GM21619 (cell line): ENCODE results near the gene ATP9A.
"Not testable (repeated sequence)": the region's sequence is repeated elsewhere in the genome, so short reads cannot be mapped to it uniquely, and the experiment has no call there.

Experiments used
- ATAC-seq: cut with Tn5 transposase; IDR thresholded peaks from one replicate; pipeline ENCODE4 v1.9.1; 2021; ENCODE audit not compliant: unreplicated experiment

ATP9A gene

DNA sequence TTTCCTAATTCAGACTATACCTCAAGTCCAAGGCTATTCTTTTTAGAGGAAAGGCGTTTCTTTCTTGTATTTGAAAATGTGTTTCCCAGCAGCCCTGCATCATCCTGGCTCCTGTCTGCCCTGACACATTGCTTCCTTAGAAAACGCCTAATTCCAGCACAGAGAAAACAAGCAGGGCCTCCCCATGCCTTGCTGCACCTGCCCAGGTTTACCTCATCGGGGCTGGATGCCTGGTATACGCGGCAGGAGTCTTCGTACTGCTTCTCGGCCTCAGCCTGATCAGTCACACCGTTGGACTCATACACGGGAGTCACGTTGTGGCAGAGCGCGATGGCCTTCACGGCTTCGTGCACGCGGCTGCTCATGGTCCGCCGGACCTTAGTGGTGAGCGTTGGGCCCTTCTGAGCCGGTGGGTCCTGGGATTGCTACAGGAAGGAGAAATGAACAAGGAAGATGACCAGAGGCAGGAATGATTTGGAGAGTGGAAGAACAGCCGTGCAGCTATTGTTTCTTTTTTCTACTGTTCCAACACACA, 111.4 kb downstream of the ATP9A start:
- ATAC-seq, result no peak

GRCh38 chr20:51656089-51656488, 112.1 kb downstream of the ATP9A start:
- not testable (repeated sequence) for ATAC-seq

DNA sequence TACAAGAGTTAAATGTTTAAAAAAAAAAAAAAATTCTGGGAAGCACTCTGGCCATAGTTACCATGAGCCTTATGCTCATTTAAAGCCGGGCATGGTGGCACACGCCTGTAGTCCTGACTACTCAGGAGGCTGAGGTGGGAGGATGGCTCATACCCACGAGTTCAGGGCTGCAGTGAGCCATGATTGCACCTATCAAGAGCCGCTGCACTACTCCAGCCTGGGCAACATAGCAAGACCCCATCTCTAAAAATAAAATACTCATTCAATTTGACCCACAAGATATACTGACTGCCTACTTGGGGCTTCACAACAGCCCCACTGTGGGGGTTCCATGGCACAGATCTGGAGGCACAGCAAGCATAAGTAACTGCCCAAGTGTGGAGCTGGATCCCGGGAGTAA, 113.7 kb downstream of the ATP9A start:
- no peak for ATAC-seq

DNA sequence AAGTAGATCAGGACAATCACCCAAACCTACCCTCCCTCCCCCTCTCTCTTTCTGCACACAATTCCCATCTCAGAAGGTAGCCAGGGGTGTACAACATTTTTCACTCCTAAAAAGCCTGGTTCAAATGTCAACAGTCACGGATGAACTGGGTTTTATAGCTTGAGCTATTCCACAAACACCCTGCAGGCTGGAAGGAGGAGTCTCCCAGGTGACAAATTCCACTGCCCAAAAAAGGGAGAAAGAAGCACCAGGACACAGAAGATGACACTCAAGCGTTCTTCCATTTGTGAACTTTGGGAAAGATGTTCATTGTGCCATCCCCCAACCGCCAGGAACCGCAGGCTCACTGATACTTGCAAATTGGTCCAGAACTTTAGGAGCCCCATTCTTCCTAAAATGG, 114.1 kb downstream of the ATP9A start:
- ATAC-seq, result no peak

DNA sequence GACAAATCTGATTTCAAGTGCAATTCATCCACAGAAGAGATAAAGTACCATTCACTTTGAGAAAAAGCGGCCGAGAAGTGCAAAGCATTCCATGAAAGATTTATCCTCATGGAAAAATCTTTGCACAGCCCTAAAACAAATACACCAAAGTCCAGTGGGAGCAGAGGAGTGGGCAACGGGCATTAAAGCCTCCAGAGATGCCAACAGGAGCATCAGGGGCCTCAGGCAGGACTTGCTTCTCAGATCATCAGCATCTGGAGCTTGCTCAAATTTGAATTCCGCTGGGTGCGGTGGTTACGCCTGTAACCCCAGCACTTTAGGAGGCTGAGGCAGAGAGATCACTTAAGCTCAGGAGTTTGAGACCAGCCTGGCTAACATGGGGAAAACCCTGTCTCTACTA, 115.0 kb downstream of the ATP9A start:
- no peak for ATAC-seq

GRCh38 chr20:51651921-51652549, 116.2 kb downstream of the ATP9A start:
- no peak for ATAC-seq

GRCh38 chr20:51650685-51651134, 117.5 kb downstream of the ATP9A start:
- no peak for ATAC-seq

- ATAC-seq, result no peak
Measured at GRCh38 chr20:51648571-51648947, 119.6 kb downstream of the ATP9A start.

DNA sequence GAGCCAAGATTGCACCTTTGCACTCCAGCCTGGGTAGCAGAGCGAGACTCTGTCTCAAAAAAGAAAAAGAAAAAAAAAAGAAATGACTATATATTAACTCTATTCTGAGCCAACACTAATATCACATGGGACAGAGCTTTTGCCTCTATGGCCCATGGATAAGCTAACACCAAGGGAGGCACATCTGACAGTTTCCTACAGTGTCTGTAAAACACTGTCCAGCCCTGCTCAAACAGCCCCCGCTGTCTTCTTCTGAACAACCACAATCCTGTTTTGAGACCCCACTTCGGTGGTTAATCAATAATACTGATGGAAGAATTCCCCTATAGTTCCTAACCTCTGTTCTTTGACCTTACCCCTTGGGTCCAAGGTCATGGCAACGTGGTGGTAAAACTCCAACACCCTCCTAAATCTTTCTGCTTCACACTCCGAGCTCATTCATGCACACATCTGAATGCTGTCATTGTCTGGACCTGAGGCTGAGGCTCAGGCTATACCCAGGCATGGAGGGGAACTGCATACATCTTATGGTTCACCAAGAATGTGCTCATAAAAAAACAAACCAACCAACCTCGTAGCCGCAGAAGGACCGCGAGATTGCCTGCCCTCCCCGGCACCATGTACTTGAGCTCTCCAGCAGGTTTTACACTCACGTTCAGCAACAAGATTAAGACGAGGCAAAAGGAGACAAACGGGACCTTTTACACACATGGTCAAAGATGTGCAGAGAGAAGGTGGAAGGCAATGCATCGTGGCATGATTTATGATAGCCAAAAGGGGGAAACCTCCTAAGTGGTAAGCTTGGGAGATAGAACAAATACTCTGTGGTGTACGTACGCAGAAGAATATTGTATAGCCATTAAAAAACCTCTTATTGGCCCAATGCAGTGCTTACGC, 120.3 kb downstream of the ATP9A start:
- no peak for ATAC-seq

DNA sequence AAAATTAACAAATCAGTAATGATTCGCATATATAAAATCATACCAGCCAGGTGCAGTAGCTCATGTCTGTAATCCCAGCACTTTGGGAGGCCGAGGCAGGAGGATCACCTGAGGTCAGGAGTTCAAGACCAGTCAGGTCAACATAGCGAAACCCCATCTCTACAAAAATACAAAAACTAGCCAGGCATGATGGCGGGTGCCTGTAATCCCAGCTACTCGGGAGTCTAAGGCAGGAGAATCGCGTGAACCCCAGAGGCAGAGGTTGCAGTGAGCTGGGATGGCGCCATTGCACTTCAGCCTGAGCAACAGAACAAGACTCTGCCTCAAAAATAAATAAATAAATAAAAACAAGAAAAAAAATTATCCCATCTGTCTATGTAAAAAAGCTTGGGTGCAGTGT, 124.4 kb downstream of the ATP9A start:
- ATAC-seq, result not testable (repeated sequence)

- ATAC-seq, result no peak
Measured at GRCh38 chr20:51643390-51643789, 124.8 kb downstream of the ATP9A start.

- ATAC-seq, result no peak
Measured at GRCh38 chr20:51641866-51642265, 126.3 kb downstream of the ATP9A start.

DNA sequence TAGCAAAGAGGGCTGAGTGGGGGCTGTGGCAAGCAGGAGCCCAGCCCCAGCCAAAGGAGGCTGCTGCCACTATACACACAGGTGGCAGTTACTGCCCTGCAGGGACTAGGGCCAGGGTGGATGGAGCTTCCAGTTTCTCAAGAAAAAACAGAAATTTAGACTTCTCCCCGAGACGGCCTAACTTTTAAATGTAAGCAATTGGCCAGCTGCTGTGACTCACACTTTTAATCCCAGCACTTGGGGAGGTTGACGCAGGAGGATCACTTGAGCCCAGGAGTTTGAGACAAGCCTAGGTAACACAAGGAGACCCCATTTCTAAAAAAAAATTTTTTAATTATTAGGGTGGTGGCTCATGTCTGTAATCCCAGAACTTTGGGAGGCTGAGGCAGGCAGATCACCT, 127.4 kb downstream of the ATP9A start:
- ATAC-seq, result no peak

- ATAC-seq, result no peak
Measured at GRCh38 chr20:51639206-51639832, 128.9 kb downstream of the ATP9A start.

DNA sequence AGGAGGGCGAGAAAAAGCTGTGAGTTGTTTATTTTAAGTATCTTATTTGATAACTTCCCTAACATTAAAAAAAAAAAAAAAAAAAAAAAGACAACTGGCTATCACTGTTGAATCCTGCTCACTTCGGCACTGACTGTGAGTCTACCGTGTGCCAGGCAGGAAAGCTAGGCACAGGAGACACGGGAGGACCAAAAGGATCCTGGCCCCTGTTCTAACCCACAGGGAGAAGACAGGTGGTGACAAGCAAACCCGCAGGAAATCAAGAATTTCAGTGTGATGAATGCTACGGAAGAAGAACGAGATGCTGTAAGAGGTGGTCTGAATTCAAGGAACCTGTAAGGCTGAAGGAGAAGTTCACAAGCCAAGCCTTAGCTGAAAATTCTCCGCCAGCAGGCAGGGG, 130.9 kb downstream of the ATP9A start:
- no peak for ATAC-seq

DNA sequence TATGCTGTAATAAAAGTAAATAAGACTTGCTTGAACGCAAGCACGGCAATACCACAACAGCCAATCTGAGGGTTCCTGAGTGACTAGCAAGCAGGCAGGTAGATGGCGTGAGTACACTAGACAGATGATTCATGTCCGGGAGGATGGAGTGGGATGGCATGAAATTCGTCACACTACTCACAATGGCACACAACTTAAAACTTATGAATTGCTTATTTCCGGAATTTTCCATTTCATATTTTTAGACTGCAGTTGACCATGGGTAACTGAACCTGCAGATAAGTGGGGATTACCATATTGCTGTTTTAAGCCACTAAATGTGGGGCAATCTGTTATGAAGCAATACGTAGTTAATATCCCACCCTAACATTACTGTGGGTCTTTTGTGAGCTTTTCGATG, 132.1 kb downstream of the ATP9A start:
- ATAC-seq, result no peak

- no peak for ATAC-seq
Measured at GRCh38 chr20:51635680-51636079, 132.5 kb downstream of the ATP9A start.

DNA sequence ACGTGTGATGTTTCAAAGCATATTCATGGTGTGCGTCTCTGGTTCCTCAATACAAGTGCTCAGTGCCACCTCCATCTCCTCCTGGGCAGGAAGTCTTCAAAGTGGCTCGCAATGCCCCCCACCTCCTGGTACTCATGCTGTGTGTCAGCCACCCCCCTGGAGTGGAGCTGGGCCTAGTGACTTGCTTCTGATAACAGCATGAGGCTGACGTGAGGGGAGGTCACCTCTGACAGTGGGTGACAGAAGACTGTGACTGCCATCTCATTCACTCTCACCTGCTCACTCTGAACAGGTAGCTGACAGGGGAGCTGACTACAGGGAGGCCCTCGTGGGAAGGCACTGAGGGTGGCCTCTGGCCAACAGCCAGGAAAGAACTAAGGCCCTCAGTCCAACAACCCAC, 133.3 kb downstream of the ATP9A start:
- no peak for ATAC-seq

GRCh38 chr20:51634257-51634656, 133.9 kb downstream of the ATP9A start:
- ATAC-seq, result no peak

DNA sequence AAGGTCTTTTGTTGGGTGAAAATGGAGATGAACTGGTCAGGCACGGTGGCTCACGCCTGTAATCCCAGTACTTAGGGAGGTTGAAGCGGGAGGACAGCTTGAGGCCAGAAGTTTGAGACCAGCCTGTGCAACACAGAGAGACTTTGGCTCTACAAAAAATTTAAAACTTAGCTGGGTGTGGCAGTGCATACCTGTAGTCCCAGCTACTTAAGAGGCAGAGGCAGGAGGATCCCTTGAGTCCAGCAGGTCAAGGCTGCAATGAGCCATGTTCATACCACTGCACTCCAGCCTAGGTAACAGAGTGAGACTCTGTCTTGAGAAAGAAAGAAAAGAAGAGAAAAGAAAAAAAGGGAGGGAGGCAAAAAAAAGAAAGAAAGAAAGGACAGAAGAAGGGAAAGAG, 134.8 kb downstream of the ATP9A start:
- no peak for ATAC-seq

- ATAC-seq, result no peak
Measured at GRCh38 chr20:51631953-51632352, 136.2 kb downstream of the ATP9A start.
